WERI-Rb-1 (cell line): ENCODE results near the gene VPS37C.

Source experiments
- DNase-seq: peaks from one replicate; pipeline ENCODE4 v3.0.0-alpha.2; 2020
- H3K27ac ChIP-seq: fragments of 250-450 bp; sonication (Bioruptor Pico); 2 replicates; pipeline ENCODE4 v1.5.1; 2020; ENCODE audit warnings: mild to moderate bottlenecking, moderate library complexity
- H3K27me3 ChIP-seq: fragments of 250-450 bp; sonication (Bioruptor Pico); 2 replicates; pipeline ENCODE4 v1.5.1; 2021; ENCODE audit warnings: mild to moderate bottlenecking, low read depth, moderate library complexity; ENCODE audit not compliant: insufficient read depth, severe bottlenecking
- H3K36me3 ChIP-seq: fragments of 250-450 bp; sonication (Bioruptor Pico); 2 replicates; pipeline ENCODE4 v1.5.1; 2020; ENCODE audit warnings: mild to moderate bottlenecking, moderate library complexity
- H3K4me3 ChIP-seq: 2 replicates; pipeline ENCODE4 v1.5.1; 2011; ENCODE audit warnings: low read depth, mild to moderate bottlenecking, control low read depth, low read length
- H3K9me3 ChIP-seq: fragments of 250-450 bp; sonication (Bioruptor Pico); 2 replicates; pipeline ENCODE4 v1.5.1; 2021; ENCODE audit warnings: mild to moderate bottlenecking, moderate library complexity; ENCODE audit not compliant: severe bottlenecking
- TF ChIP-seq, protein P1 (sequence below): IDR thresholded peaks from 2 replicates; pipeline ENCODE4 v1.5.1; 2011; ENCODE audit warnings: low read depth, mild to moderate bottlenecking, control low read depth, inconsistent platforms, low read length

The VPS37C gene

GRCh38 chr11:61089806-61090491 is 71.3 kb downstream of the VPS37C start:
- no peaks in the 10 kb centered on the region for H3K36me3 ChIP-seq
- DNase-seq: no peak
- peaks cover 10% of the 10 kb centered on the region for H3K9me3 ChIP-seq
- no peaks in the 10 kb centered on the region for H3K27me3 ChIP-seq
- no peak overlapping the region for H3K4me3 ChIP-seq
- no peak overlapping the region for H3K27ac ChIP-seq
- TF ChIP-seq, protein P1, sequence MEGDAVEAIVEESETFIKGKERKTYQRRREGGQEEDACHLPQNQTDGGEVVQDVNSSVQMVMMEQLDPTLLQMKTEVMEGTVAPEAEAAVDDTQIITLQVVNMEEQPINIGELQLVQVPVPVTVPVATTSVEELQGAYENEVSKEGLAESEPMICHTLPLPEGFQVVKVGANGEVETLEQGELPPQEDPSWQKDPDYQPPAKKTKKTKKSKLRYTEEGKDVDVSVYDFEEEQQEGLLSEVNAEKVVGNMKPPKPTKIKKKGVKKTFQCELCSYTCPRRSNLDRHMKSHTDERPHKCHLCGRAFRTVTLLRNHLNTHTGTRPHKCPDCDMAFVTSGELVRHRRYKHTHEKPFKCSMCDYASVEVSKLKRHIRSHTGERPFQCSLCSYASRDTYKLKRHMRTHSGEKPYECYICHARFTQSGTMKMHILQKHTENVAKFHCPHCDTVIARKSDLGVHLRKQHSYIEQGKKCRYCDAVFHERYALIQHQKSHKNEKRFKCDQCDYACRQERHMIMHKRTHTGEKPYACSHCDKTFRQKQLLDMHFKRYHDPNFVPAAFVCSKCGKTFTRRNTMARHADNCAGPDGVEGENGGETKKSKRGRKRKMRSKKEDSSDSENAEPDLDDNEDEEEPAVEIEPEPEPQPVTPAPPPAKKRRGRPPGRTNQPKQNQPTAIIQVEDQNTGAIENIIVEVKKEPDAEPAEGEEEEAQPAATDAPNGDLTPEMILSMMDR: no peak

DNA sequence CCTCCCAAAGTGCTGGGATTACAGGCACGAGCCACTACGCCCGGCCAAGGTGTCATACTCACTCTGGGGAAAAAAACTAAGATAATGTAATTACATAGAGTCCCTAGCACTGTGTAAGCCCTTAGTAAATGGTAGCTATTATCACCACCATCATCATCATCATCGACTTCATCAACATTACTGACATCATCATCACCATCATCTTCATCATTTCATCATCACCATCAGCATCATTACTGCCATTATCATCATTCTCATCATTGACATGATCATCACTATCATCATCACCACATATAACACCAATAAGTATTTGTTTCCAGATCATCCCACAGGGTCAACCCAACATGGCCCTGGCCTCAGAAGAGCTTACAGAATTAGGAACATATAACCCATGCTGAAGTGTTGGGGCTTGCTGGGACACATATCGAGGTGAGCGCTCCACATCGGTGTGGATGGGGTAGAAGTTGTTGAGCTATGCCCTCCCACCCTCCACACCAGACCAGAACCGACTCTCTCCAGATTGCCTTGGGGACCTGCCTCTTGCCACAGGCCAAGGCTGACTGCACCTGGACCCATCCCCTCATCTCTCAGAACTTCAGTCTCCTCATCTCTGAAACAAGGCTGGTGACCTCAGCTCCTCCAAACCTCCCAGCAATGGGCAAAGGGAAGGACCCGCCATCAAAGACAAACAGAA is 73.7 kb downstream of the VPS37C start:
- no peaks in the 10 kb centered on the region for H3K27me3 ChIP-seq
- peaks cover 4% of the 10 kb centered on the region for H3K9me3 ChIP-seq
- H3K4me3 ChIP-seq: no peak overlapping the region
- no peaks in the 10 kb centered on the region for H3K36me3 ChIP-seq
- no peak for DNase-seq
- TF ChIP-seq, protein P1: no peak
- no peak overlapping the region for H3K27ac ChIP-seq

GRCh38 chr11:61083601-61084147 is 77.6 kb downstream of the VPS37C start:
- Histone ChIP-seq H3K27ac (no peak overlapping the region), H3K27me3 (no peaks in the 10 kb centered on the region)
- TF ChIP-seq, protein P1: no peak

GRCh38 chr11:61082931-61083531 is 78.2 kb downstream of the VPS37C start:
- H3K27me3 ChIP-seq: no peaks in the 10 kb centered on the region
- TF ChIP-seq, protein P1: no peak
- 0 out of 2 replicates have a peak overlapping the region, but pooled peaks have one; percentile 58 for H3K27ac ChIP-seq
- H3K36me3 ChIP-seq: no peaks in the 10 kb centered on the region
- no peak overlapping the region for H3K4me3 ChIP-seq
- no peak for DNase-seq
- H3K9me3 ChIP-seq: peaks cover 4% of the 10 kb centered on the region

More at GRCh38 chr11:61083601-61084147, 77.6 kb downstream of the VPS37C start:
- DNase-seq: no peak
- Histone ChIP-seq H3K4me3 (no peak overlapping the region), H3K9me3 (peaks cover 4% of the 10 kb centered on the region), H3K36me3 (no peaks in the 10 kb centered on the region)

GRCh38 chr11:61082062-61082870 is 79.0 kb downstream of the VPS37C start:
- H3K27ac ChIP-seq: peak overlapping the region; percentile 58
- peak; percentile 46 for DNase-seq
- no peak overlapping the region for H3K4me3 ChIP-seq
- TF ChIP-seq, protein P1: no peak
- H3K36me3 ChIP-seq: no peaks in the 10 kb centered on the region
- H3K27me3 ChIP-seq: no peaks in the 10 kb centered on the region
- H3K9me3 ChIP-seq: peaks cover 4% of the 10 kb centered on the region
